Astrocyte (in vitro differentiated cells and primary cell): ENCODE measurements around the gene FAM110A. TPM values are rescaled to one million over a fixed set of nuclear protein-coding genes. Genes with fewer than 3 reads are reported as not detected.

ENCODE experiments used
- DNase-seq: peaks from one replicate; pipeline ENCODE4 v3.0.0-alpha.2; 2010; ENCODE audit warnings: low read depth
- FAIRE-seq: peaks from 2 replicates; lab custom pipeline; 2011; peaks lifted over from hg19 to GRCh38; lab: Jason Lieb, UNC
- H2AFZ ChIP-seq: 2 replicates; pipeline ENCODE4 v1.6.0; 2012; ENCODE audit warnings: low read depth, low read length, inconsistent platforms
- H3K27ac ChIP-seq: 2 replicates; pipeline ENCODE4 v1.5.1; 2011; ENCODE audit warnings: low read depth, low read length, inconsistent platforms
- H3K27me3 ChIP-seq: 2 replicates; pipeline ENCODE4 v1.6.0; 2011; ENCODE audit warnings: low read length, inconsistent platforms; ENCODE audit not compliant: insufficient read depth
- H3K36me3 ChIP-seq: 2 replicates; pipeline ENCODE4 v1.5.1; 2011; ENCODE audit warnings: low read length, inconsistent platforms; ENCODE audit not compliant: insufficient read depth
- H3K4me1 ChIP-seq: 2 replicates; pipeline ENCODE4 v1.5.1; 2011; ENCODE audit warnings: low read length, inconsistent platforms; ENCODE audit not compliant: insufficient read depth
- H3K4me2 ChIP-seq: 2 replicates; pipeline ENCODE4 v1.6.0; 2012; ENCODE audit warnings: low read length, inconsistent platforms
- H3K4me3 ChIP-seq: 2 replicates; pipeline ENCODE4 v1.5.1; 2011; ENCODE audit warnings: low read depth, mild to moderate bottlenecking, low read length, inconsistent platforms; ENCODE audit not compliant: insufficient read depth
- H3K79me2 ChIP-seq: 2 replicates; pipeline ENCODE4 v1.6.0; 2012; ENCODE audit warnings: mild to moderate bottlenecking, low read length, inconsistent platforms; ENCODE audit not compliant: insufficient read depth
- H3K9ac ChIP-seq: 2 replicates; pipeline ENCODE4 v1.6.0; 2012; ENCODE audit warnings: mild to moderate bottlenecking, low read length, inconsistent platforms
- H3K9me3 ChIP-seq: 2 replicates; pipeline ENCODE4 v1.5.1; 2012; ENCODE audit warnings: low read depth, mild to moderate bottlenecking, low read length, inconsistent platforms; ENCODE audit not compliant: insufficient read depth
- H4K20me1 ChIP-seq: 2 replicates; pipeline ENCODE4 v1.6.0; 2012; ENCODE audit warnings: low read length, inconsistent platforms; ENCODE audit not compliant: insufficient read depth
- H3K27ac Mint-ChIP-seq: one replicate; pipeline ENCODE4 v1.8.0; 2021; ENCODE audit warnings: mild to moderate bottlenecking, mixed read lengths; ENCODE audit not compliant: unreplicated experiment
- H3K27me3 Mint-ChIP-seq: one replicate; pipeline ENCODE4 v1.8.0; 2021; ENCODE audit warnings: low read depth, mixed read lengths; ENCODE audit not compliant: unreplicated experiment
- H3K36me3 Mint-ChIP-seq: one replicate; pipeline ENCODE4 v1.8.0; 2021; ENCODE audit warnings: low read depth, mixed read lengths; ENCODE audit not compliant: unreplicated experiment
- H3K4me1 Mint-ChIP-seq: one replicate; pipeline ENCODE4 v1.8.0; 2021; ENCODE audit warnings: low read depth, mixed read lengths; ENCODE audit not compliant: unreplicated experiment
- H3K4me3 Mint-ChIP-seq: one replicate; pipeline ENCODE4 v1.8.0; 2021; ENCODE audit warnings: mild to moderate bottlenecking, moderate library complexity, mixed read lengths; ENCODE audit not compliant: unreplicated experiment
- H3K9me3 Mint-ChIP-seq: one replicate; pipeline ENCODE4 v1.8.0; 2021; ENCODE audit warnings: mild to moderate bottlenecking, mixed read lengths; ENCODE audit not compliant: unreplicated experiment
- CTCF ChIP-seq: IDR thresholded peaks from 2 replicates; pipeline ENCODE4 v1.5.1; 2011; ENCODE audit warnings: low read depth, mild to moderate bottlenecking, inconsistent platforms, low read length, moderate library complexity; ENCODE audit not compliant: insufficient read depth
- EZH2 ChIP-seq: IDR thresholded peaks from 2 replicates; pipeline ENCODE4 v1.6.1; 2012; ENCODE audit warnings: mild to moderate bottlenecking, low read length, inconsistent platforms; ENCODE audit not compliant: insufficient read depth
- total RNA-seq: library from RNA; stranded (reverse); gene quantifications from 2 replicates; pipeline ENCODE4 v1.2.1, GENCODE V29; 2021

Gene FAM110A
- total RNA-seq, 1 donor from 2014 or later = 1.4 TPM

GRCh38 chr20:879626-880025, 46.1 kb downstream of the FAM110A start:
- peaks cover 43% of the 10 kb centered on the region for H3K27me3 Mint-ChIP-seq
- peaks cover 6% of the 10 kb centered on the region for H3K4me1 Mint-ChIP-seq
- H3K36me3 Mint-ChIP-seq = no peaks in the 10 kb centered on the region
- DNase-seq = no peak
- TF ChIP-seq CTCF (no peak), EZH2 (no peak)
- no peaks in the 10 kb centered on the region for H3K4me1 ChIP-seq
- peaks cover 2% of the 10 kb centered on the region for H3K9me3 Mint-ChIP-seq
- no peak overlapping the region for H3K4me3 ChIP-seq
- no peaks in the 10 kb centered on the region for H3K36me3 ChIP-seq
- no peaks in the 10 kb centered on the region for H3K27me3 ChIP-seq
- no peaks in the 10 kb centered on the region for H4K20me1 ChIP-seq
- no peak overlapping the region for H3K27ac ChIP-seq
- no peaks in the 10 kb centered on the region for H3K9me3 ChIP-seq
- H2AFZ ChIP-seq = no peak overlapping the region
- H3K27ac Mint-ChIP-seq = no peak overlapping the region
- no peak for FAIRE-seq
- no peaks in the 10 kb centered on the region for H3K79me2 ChIP-seq
- no peak overlapping the region for H3K4me2 ChIP-seq
- no peak overlapping the region for H3K9ac ChIP-seq
- no peak overlapping the region for H3K4me3 Mint-ChIP-seq

GRCh38 chr20:881051-881782, 47.7 kb downstream of the FAM110A start:
- peak; percentile 14 for DNase-seq
- no peaks in the 10 kb centered on the region for H3K79me2 ChIP-seq
- peaks cover 6% of the 10 kb centered on the region for H3K4me1 Mint-ChIP-seq
- H3K27ac ChIP-seq = no peak overlapping the region
- peaks cover 8% of the 10 kb centered on the region for H3K27me3 ChIP-seq
- no peak for FAIRE-seq
- H3K36me3 ChIP-seq = no peaks in the 10 kb centered on the region
- H3K9me3 Mint-ChIP-seq = peaks cover 1% of the 10 kb centered on the region
- no peaks in the 10 kb centered on the region for H3K4me1 ChIP-seq
- no peaks in the 10 kb centered on the region for H3K36me3 Mint-ChIP-seq
- no peak overlapping the region for H2AFZ ChIP-seq
- no peak overlapping the region for H3K4me2 ChIP-seq
- peak overlapping the region; percentile 96 for H3K27ac Mint-ChIP-seq
- H3K9ac ChIP-seq = no peak overlapping the region
- H3K9me3 ChIP-seq = no peaks in the 10 kb centered on the region
- TF ChIP-seq EZH2 (no peak), CTCF (no peak)
- no peak overlapping the region for H3K4me3 Mint-ChIP-seq
- H4K20me1 ChIP-seq = no peaks in the 10 kb centered on the region
- no peak overlapping the region for H3K4me3 ChIP-seq
- peaks cover 47% of the 10 kb centered on the region for H3K27me3 Mint-ChIP-seq

- no peak for TF ChIP-seq EZH2
- TF ChIP-seq CTCF = no peak
- Histone ChIP-seq H3K9me3 (no peaks in the 10 kb centered on the region), H3K9ac (no peak overlapping the region), H4K20me1 (no peaks in the 10 kb centered on the region), H3K4me2 (no peak overlapping the region), H3K27ac (no peak overlapping the region), H3K27me3 (peaks cover 11% of the 10 kb centered on the region), H3K4me3 (no peak overlapping the region), H3K4me1 (no peaks in the 10 kb centered on the region), H2AFZ (no peak overlapping the region), H3K79me2 (no peaks in the 10 kb centered on the region), H3K36me3 (no peaks in the 10 kb centered on the region)
- Mint-ChIP-seq H3K36me3 (no peaks in the 10 kb centered on the region), H3K27me3 (peaks cover 47% of the 10 kb centered on the region), H3K9me3 (peaks cover 1% of the 10 kb centered on the region), H3K27ac (peak overlapping the region; percentile 96), H3K4me1 (peaks cover 6% of the 10 kb centered on the region), H3K4me3 (no peak overlapping the region)
- FAIRE-seq (no peak), DNase-seq (no peak)
Measured at GRCh38 chr20:881783-882144, 48.2 kb downstream of the FAM110A start.
